ENCODE measurements around the gene SAV1. TPM values are rescaled to one million over a fixed set of nuclear protein-coding genes. Genes with fewer than 3 reads are reported as not detected.
"Not testable (repeated sequence)": the region's sequence is repeated elsewhere in the genome, so short reads cannot be mapped to it uniquely, and the experiment has no call there.

The SAV1 gene
- total RNA-seq, 2 donors from 2014 or later, result 15.9 to 21.8 TPM

DNA sequence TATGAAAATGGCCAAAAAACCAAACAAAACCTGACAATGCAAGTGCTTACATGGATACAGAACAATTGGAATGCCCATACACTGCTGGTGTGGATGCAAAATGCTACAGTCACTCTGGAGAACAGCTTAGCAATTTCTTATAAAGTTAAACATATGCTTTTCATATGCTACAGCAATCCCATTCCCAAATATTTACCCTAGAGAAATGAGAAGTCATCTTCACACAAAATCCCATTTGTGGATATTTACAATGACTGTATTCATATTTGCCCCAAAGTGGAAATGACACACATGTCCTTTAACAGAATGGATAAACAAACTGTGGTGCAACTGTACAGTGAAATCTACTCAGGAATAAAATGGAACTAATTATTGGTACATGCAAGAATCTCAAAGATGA is 20.4 kb downstream of the SAV1 start:
- no peaks in the 10 kb centered on the region for H3K36me3 ChIP-seq
- DNase-seq, result no peak
- no peak overlapping the region for H3K27ac ChIP-seq
- intact Hi-C loops (cut with DNase I), result no loop called here
- H3K4me3 ChIP-seq, result no peak overlapping the region
- no peaks in the 10 kb centered on the region for H3K27me3 ChIP-seq
- H3K4me1 ChIP-seq, result no peaks in the 10 kb centered on the region
- no peak overlapping the region for H3K9ac ChIP-seq (ENCODE audit: low read depth in 2 of 2, low read length in 2 of 2)
- no peaks in the 10 kb centered on the region for H3K9me3 ChIP-seq
- TF ChIP-seq, protein P1, sequence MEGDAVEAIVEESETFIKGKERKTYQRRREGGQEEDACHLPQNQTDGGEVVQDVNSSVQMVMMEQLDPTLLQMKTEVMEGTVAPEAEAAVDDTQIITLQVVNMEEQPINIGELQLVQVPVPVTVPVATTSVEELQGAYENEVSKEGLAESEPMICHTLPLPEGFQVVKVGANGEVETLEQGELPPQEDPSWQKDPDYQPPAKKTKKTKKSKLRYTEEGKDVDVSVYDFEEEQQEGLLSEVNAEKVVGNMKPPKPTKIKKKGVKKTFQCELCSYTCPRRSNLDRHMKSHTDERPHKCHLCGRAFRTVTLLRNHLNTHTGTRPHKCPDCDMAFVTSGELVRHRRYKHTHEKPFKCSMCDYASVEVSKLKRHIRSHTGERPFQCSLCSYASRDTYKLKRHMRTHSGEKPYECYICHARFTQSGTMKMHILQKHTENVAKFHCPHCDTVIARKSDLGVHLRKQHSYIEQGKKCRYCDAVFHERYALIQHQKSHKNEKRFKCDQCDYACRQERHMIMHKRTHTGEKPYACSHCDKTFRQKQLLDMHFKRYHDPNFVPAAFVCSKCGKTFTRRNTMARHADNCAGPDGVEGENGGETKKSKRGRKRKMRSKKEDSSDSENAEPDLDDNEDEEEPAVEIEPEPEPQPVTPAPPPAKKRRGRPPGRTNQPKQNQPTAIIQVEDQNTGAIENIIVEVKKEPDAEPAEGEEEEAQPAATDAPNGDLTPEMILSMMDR (IDR thresholded peaks at IDR 0.05), result no peak

DNA sequence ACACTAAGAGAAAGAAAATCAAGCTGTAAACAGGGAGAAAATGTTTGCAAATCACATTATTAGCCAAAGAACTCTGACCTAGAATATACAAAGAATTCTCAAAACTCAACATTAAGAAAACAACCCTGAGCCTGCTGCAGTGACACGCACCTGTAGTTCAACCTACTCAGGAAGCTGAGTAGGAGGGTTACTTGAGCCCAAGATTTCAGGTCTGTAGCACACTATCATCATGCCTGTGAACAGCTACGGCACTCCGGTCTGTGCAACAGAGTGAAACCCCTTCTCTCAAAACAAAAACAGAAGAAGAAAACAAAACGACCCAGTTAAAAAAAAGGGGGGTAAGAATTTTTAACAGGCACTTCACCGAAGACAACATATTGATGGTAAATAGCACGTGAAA is 20.8 kb downstream of the SAV1 start:
- DNase-seq, result no peak

DNA sequence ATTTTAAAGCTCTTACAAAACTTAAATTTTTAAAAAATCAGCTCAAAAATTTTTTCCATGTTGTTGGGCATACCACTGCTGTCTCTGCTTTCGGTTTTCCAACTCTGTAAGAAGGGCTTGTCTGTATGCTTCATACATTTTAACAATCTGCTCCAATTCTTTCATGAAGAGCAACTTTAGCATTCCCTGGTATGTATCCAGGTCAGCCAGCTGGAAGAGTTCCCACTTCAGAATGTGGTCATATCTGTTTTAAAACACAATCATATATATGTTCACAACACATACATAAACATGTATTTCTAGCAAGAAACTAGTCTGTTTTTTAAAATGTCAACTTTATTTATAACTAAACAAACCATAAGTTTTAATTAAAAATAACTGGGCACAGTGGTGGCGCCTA is 33.0 kb downstream of the SAV1 start:
- H3K4me1 ChIP-seq, result no peaks in the 10 kb centered on the region
- no peak overlapping the region for H3K4me3 ChIP-seq
- H3K27me3 ChIP-seq, result no peaks in the 10 kb centered on the region
- H3K36me3 ChIP-seq, result no peaks in the 10 kb centered on the region
- intact Hi-C loops (cut with DNase I), result no loop called here
- no peak for DNase-seq
- no peak overlapping the region for H3K9ac ChIP-seq (ENCODE audit: low read depth in 2 of 2, low read length in 2 of 2)
- H3K9me3 ChIP-seq, result no peaks in the 10 kb centered on the region
- H3K27ac ChIP-seq, result no peak overlapping the region
- TF ChIP-seq, protein P1 (IDR thresholded peaks at IDR 0.05), result no peak

More for the DNA sequence above, 20.8 kb downstream of the SAV1 start:
- no peak overlapping the region for H3K9ac ChIP-seq (ENCODE audit: low read depth in 2 of 2, low read length in 2 of 2)
- TF ChIP-seq, protein P1 (IDR thresholded peaks at IDR 0.05), result no peak
- H3K27ac ChIP-seq, result no peak overlapping the region
- intact Hi-C loops (cut with DNase I), result no loop called here
- H3K4me1 ChIP-seq, result no peaks in the 10 kb centered on the region
- H3K27me3 ChIP-seq, result no peaks in the 10 kb centered on the region
- no peak overlapping the region for H3K4me3 ChIP-seq
- H3K36me3 ChIP-seq, result no peaks in the 10 kb centered on the region
- H3K9me3 ChIP-seq, result no peaks in the 10 kb centered on the region

DNA sequence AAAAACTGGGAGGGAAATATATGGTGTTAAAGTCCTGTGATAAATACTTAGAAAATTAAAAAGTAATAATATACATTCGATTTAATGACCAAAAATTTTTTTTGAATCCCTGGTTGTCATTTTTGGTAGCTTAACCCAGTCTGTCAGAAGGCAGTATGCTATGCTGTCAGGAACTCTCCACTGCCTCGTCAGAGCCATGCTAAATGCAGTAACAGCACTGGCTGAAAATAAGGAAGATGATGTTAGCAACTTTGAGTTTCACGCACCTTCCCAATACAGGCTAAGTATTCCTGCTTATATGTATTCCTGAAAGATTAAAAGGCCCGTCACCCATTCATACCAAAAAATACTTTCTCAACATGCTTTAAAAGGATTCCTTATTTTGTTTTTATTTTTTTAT is 34.2 kb downstream of the SAV1 start:
- Histone ChIP-seq H3K9ac (ENCODE audit: low read depth in 2 of 2, low read length in 2 of 2) (no peak overlapping the region), H3K27me3 (no peaks in the 10 kb centered on the region), H3K36me3 (no peaks in the 10 kb centered on the region), H3K4me1 (no peaks in the 10 kb centered on the region), H3K9me3 (no peaks in the 10 kb centered on the region), H3K27ac (no peak overlapping the region), H3K4me3 (no peak overlapping the region)
- TF ChIP-seq, protein P1 (IDR thresholded peaks at IDR 0.05), result no peak
- intact Hi-C loops (cut with DNase I), result no loop called here
- no peak for DNase-seq

DNA sequence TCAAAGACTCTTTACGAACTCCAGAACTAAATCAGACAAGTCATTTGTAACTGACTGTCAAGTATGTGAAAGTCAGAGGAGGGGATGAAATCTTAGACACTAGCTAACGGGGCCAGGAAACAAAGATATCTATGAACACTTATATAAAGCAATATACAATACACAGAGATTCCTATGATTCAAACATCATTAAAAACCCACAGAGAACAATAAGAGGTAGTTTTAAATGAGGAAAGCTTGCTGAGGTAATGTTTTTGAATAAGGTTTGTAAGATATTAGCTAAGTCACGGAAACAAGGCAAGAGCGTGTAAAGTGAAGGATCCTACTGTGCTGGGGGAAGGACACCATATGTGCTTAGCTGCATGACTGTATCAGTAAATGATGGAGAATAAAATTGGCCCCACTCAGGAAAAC is 36.7 kb downstream of the SAV1 start:
- no peak for DNase-seq
- Histone ChIP-seq H3K36me3 (no peaks in the 10 kb centered on the region), H3K27ac (no peak overlapping the region), H3K9ac (ENCODE audit: low read depth in 2 of 2, low read length in 2 of 2) (no peak overlapping the region), H3K27me3 (no peaks in the 10 kb centered on the region), H3K9me3 (no peaks in the 10 kb centered on the region), H3K4me1 (no peaks in the 10 kb centered on the region), H3K4me3 (no peak overlapping the region)
- TF ChIP-seq, protein P1 (IDR thresholded peaks at IDR 0.05), result no peak
- intact Hi-C loops (cut with DNase I), result no loop called here

DNA sequence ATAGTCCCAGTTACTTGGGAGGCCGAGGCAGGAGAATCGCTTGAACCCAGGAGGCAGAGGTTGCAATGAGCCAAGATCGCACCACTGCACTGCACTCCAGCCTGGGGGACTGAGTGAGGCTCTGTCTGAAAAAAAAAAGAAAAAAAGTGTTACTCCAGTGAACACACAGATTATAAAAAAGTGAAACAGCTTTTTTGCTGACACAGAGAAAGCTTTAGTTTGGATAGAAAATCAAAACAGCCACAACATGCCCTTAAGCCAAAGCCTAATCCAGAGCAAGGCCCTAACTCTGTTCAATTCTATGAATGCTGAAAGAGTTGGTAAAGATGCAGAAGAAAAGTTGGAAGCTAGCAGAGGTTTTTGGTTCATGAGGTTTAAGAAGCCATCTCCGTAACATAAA is 43.2 kb downstream of the SAV1 start:
- H3K4me3 ChIP-seq; H3K36me3 ChIP-seq; H3K27me3 ChIP-seq; intact Hi-C loops (cut with DNase I); H3K27ac ChIP-seq; DNase-seq; H3K9me3 ChIP-seq; H3K9ac ChIP-seq (ENCODE audit: low read depth in 2 of 2, low read length in 2 of 2); H3K4me1 ChIP-seq: not testable (repeated sequence)
